ENCODE results near the gene ALPL. TPM values are rescaled to one million over a fixed set of nuclear protein-coding genes. Genes with fewer than 3 reads are reported as not detected.

The ALPL gene
- total RNA-seq, 1 experiment from 2014 or later: 84.8 TPM

DNA sequence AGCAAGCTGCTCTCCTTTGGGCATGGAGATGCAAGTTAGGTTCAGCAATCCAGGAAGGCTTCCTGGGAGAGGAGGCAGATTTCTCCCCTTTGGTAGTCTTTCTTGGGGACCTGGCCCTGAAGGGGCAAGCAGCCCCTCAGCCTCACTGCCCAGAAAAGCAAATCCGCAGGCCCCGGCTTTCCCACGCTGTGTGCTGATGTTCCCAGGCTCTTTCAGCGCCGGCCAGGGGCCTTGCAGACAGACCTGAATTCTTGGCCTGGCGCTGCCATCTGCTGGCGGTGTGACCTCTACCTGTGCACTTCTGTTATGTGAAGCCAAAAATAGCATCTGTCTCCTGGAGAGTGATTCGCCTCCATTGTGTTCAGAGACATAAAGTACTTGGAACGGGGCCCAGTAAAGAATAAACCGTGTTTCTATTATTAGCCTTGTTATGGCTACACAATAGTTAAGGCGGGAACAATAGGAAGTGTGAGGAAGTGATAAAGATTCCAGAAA is 64.8 kb downstream of the ALPL start:
- H3T11ph ChIP-seq (ENCODE audit: low read length): no peak overlapping the region
- H3K36me3 Mint-ChIP-seq (ENCODE audit: insufficient read depth in 1 of 3, low read depth in 3 of 3): peaks cover 2 to 7% (median 6%) of the 10 kb centered on the region in 3 experiments; a peak in 3 of 7 replicates
- no peak overlapping the region for H3K23ac ChIP-seq (ENCODE audit: insufficient read length, low read depth, low read length)
- no peak overlapping the region for H3K9ac ChIP-seq (ENCODE audit: extremely low read depth, insufficient read length, low read length)
- H2BK20ac ChIP-seq (ENCODE audit: low read depth, low read length, poor library complexity, severe bottlenecking): no peak overlapping the region
- H4K91ac ChIP-seq (ENCODE audit: insufficient read length, low read depth, low read length): no peak overlapping the region
- no peak overlapping the region for H3K4ac ChIP-seq (ENCODE audit: low read depth, low read length)
- no peak overlapping the region for H2BK5ac ChIP-seq (ENCODE audit: insufficient read length, low read length)
- no peak overlapping the region for H2BK15ac ChIP-seq (ENCODE audit: low read depth, low read length)
- no peak overlapping the region for H3K56ac ChIP-seq (ENCODE audit: insufficient read length, low read depth, low read length)
- H2BK12ac ChIP-seq (ENCODE audit: insufficient read length, low read depth, low read length): no peak overlapping the region
- H3K9me3 Mint-ChIP-seq: no peaks in the 10 kb centered on the region
- no peaks in the 10 kb centered on the region for H3K9me3 ChIP-seq (ENCODE audit: control insufficient read depth, low read depth, low read length)
- H4K5ac ChIP-seq (ENCODE audit: insufficient read length, low read depth, low read length): no peak overlapping the region
- peaks cover 2% of the 10 kb centered on the region; the same call in 1 of the 2 replicates for H3K4me1 ChIP-seq (ENCODE audit: insufficient read depth, low read length)
- TF ChIP-seq CTCF (conservative IDR thresholded peaks at IDR 0.05): peak; percentile 76
- H3K27me3 Mint-ChIP-seq (ENCODE audit: low read depth): no peaks in the 10 kb centered on the region; the same call in 1 of the 2 replicates
- H3K27ac ChIP-seq (ENCODE audit: insufficient read length, low read depth, low read length): no peak overlapping the region
- peak; percentile 86 for DNase-seq
- H2AFZ ChIP-seq (ENCODE audit: low read length): no peak overlapping the region
- H3K79me1 ChIP-seq (ENCODE audit: insufficient read depth, low read depth, low read length, poor library complexity, severe bottlenecking): no peaks in the 10 kb centered on the region
- no peak overlapping the region for H3K4me2 ChIP-seq (ENCODE audit: insufficient read depth, insufficient read length, low read length)
- no CpG with 5 or more reads among the region's 11 CpGs for WGBS (ENCODE audit: extremely low coverage, insufficient read length, low lambda C conversion rate)
- no peak overlapping the region for H2BK120ac ChIP-seq (ENCODE audit: low read depth, low read length, poor library complexity, severe bottlenecking)
- H4K8ac ChIP-seq (replicated peaks; ENCODE audit: insufficient read length, low read depth, low read length): no peak overlapping the region
- peak overlapping the region in 1 of 2 experiments; percentile 38; a peak in 1 of 5 replicates for H3K4me3 Mint-ChIP-seq
- no peaks in the 10 kb centered on the region for H3K79me2 ChIP-seq (ENCODE audit: insufficient read depth, low read length)
- peaks cover 14 to 24% of the 10 kb centered on the region in 2 experiments for H3K4me1 Mint-ChIP-seq
- no peak overlapping the region for H3K18ac ChIP-seq (ENCODE audit: insufficient read length, low read depth, low read length)
- no peaks in the 10 kb centered on the region for H4K20me1 ChIP-seq (ENCODE audit: control insufficient read depth, insufficient read depth, insufficient read length)
- no peak overlapping the region for H2AK5ac ChIP-seq (ENCODE audit: insufficient read length, low read length)
- peak overlapping the region in 1 of 3 experiments; percentile 94; a peak in 2 of 7 replicates for H3K27ac Mint-ChIP-seq
- no peaks in the 10 kb centered on the region for H3K27me3 ChIP-seq (ENCODE audit: insufficient read depth, low read length)
- peaks cover 2% of the 10 kb centered on the region for H3K23me2 ChIP-seq (ENCODE audit: insufficient read length, low read depth, low read length, poor library complexity, severe bottlenecking)
- H3K14ac ChIP-seq (ENCODE audit: insufficient read depth, low read length): no peak overlapping the region
